Keratinocyte (primary cell): Measurements from ENCODE around the gene DCAF6.

Experiments
- EZH2 ChIP-seq: IDR thresholded peaks from one replicate; pipeline ENCODE4 v1.6.1; 2012; ENCODE audit warnings: inconsistent platforms, mild to moderate bottlenecking, low read length, moderate library complexity
- TF ChIP-seq, protein P1 (sequence below), 3 experiments: IDR thresholded peaks in 1 of 3; conservative IDR thresholded peaks in 1 of 3; optimal IDR thresholded peaks in 1 of 3; 2 replicates in 2 of 3; 3 replicates in 1 of 3; pipeline versions ENCODE3 to v1.5.1; 2011; ENCODE audit warnings: low read length in 3 of 3, mild to moderate bottlenecking in 3 of 3, moderate library complexity in 2 of 3, control low read depth in 1 of 3, inconsistent platforms in 1 of 3; ENCODE audit not compliant: insufficient read depth in 2 of 3; ENCODE audit errors: extremely low read depth in 1 of 3

DNA sequence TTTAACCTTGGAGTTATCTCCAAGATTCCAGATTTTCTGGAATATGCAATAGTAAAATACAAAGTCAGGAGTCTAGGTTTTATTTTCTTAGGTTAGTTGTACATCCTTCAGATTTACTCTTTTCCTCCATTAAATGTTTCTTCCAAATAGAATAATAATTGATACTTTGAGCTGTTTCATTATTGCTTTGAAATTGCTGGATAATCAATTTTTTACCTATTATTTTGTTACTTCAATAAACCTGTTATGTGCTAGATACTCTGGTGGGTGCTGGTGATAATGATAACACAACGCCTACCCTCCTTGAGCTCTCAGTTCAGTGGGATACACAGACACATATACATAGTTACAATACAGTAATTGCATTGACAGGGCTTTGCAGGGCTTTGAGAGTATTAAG, 120.9 kb downstream of the DCAF6 start:
- TF ChIP-seq, protein P1, sequence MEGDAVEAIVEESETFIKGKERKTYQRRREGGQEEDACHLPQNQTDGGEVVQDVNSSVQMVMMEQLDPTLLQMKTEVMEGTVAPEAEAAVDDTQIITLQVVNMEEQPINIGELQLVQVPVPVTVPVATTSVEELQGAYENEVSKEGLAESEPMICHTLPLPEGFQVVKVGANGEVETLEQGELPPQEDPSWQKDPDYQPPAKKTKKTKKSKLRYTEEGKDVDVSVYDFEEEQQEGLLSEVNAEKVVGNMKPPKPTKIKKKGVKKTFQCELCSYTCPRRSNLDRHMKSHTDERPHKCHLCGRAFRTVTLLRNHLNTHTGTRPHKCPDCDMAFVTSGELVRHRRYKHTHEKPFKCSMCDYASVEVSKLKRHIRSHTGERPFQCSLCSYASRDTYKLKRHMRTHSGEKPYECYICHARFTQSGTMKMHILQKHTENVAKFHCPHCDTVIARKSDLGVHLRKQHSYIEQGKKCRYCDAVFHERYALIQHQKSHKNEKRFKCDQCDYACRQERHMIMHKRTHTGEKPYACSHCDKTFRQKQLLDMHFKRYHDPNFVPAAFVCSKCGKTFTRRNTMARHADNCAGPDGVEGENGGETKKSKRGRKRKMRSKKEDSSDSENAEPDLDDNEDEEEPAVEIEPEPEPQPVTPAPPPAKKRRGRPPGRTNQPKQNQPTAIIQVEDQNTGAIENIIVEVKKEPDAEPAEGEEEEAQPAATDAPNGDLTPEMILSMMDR (optimal IDR thresholded peaks at IDR 0.05 in 1 of 3, IDR thresholded peaks at IDR 0.05 in 1 of 3, conservative IDR thresholded peaks at IDR 0.05 in 1 of 3; ENCODE audit: extremely low read depth in 1 of 3, insufficient read depth in 2 of 3, low read length in 3 of 3) = no peak
- no peak for TF ChIP-seq EZH2
